Ishikawa (cell line): ENCODE results near the gene CCDC149.

Source experiments
- CREB1 ChIP-seq: IDR thresholded peaks from 2 replicates; pipeline ENCODE4 v1.6.1; 2012; ENCODE audit warnings: low read depth
- EP300 ChIP-seq: IDR thresholded peaks from 2 replicates; pipeline ENCODE4 v1.6.1; 2012; ENCODE audit warnings: borderline replicate concordance
- RAD21 ChIP-seq: IDR thresholded peaks from 2 replicates; pipeline ENCODE4 v1.6.1; 2012; ENCODE audit warnings: low read depth
- TCF12 ChIP-seq: IDR thresholded peaks from 2 replicates; pipeline ENCODE4 v1.6.1; 2012; ENCODE audit warnings: low read depth
- TEAD4 ChIP-seq: IDR thresholded peaks from 2 replicates; pipeline ENCODE4 v1.6.1; 2012
- YY1 ChIP-seq: IDR thresholded peaks from 2 replicates; pipeline ENCODE4 v1.6.1; 2012; ENCODE audit warnings: low read depth
- TF ChIP-seq, protein P1 (sequence below): IDR thresholded peaks from 2 replicates; pipeline ENCODE4 v1.6.1; 2012; ENCODE audit warnings: low read depth, mild to moderate bottlenecking
- TF ChIP-seq, protein P2 (sequence below): IDR thresholded peaks from 2 replicates; pipeline ENCODE4 v1.6.1; 2012

GRCh38 chr4:24934311-24934710 lies 21.5 kb upstream of the CCDC149 start:
- no peak for TF ChIP-seq YY1
- TF ChIP-seq TCF12: no peak
- TF ChIP-seq, protein P1, sequence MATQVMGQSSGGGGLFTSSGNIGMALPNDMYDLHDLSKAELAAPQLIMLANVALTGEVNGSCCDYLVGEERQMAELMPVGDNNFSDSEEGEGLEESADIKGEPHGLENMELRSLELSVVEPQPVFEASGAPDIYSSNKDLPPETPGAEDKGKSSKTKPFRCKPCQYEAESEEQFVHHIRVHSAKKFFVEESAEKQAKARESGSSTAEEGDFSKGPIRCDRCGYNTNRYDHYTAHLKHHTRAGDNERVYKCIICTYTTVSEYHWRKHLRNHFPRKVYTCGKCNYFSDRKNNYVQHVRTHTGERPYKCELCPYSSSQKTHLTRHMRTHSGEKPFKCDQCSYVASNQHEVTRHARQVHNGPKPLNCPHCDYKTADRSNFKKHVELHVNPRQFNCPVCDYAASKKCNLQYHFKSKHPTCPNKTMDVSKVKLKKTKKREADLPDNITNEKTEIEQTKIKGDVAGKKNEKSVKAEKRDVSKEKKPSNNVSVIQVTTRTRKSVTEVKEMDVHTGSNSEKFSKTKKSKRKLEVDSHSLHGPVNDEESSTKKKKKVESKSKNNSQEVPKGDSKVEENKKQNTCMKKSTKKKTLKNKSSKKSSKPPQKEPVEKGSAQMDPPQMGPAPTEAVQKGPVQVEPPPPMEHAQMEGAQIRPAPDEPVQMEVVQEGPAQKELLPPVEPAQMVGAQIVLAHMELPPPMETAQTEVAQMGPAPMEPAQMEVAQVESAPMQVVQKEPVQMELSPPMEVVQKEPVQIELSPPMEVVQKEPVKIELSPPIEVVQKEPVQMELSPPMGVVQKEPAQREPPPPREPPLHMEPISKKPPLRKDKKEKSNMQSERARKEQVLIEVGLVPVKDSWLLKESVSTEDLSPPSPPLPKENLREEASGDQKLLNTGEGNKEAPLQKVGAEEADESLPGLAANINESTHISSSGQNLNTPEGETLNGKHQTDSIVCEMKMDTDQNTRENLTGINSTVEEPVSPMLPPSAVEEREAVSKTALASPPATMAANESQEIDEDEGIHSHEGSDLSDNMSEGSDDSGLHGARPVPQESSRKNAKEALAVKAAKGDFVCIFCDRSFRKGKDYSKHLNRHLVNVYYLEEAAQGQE: no peak
- TF ChIP-seq, protein P2, sequence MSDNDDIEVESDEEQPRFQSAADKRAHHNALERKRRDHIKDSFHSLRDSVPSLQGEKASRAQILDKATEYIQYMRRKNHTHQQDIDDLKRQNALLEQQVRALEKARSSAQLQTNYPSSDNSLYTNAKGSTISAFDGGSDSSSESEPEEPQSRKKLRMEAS: no peak
- TF ChIP-seq RAD21: no peak
- no peak for TF ChIP-seq EP300
- TF ChIP-seq CREB1: no peak
- no peak for TF ChIP-seq TEAD4
